CD4-positive, alpha-beta T cell (primary cell): ENCODE measurements around the gene IKZF1. TPM values are rescaled to one million over a fixed set of nuclear protein-coding genes. Genes with fewer than 3 reads are reported as not detected.

Source experiments
- ATAC-seq: fragments of 200-7000 bp; cut with Tn5 transposase; one replicate; pipeline ENCODE4 v1.10.0; 2022; ENCODE audit warnings: mild to moderate bottlenecking; ENCODE audit not compliant: poor library complexity
- CTCF ChIA-PET: fragments of 350-600 bp; sonication (Branson Sonifier 250); formaldehyde crosslinking; loops from one replicate; lab custom pipeline; 2021; ENCODE audit warnings: antibody characterized with exemption, inconsistent platforms; lab: Charles Lee
- POLR2A ChIA-PET: fragments of 350-600 bp; sonication (Branson Sonifier 250); formaldehyde crosslinking; loops from one replicate; lab custom pipeline; 2021; ENCODE audit warnings: antibody characterized with exemption, inconsistent platforms; lab: Charles Lee
- DNase-seq, 14 experiments: peaks; one replicate each; pipeline ENCODE4 v3.0.0-alpha.2; 2013 to 2020; ENCODE audit warnings: mixed read lengths in 2 of 14
- H3K27ac ChIP-seq, 2 donors: one replicate each; pipeline versions ENCODE4 v1.5.1 to v1.7.0; 2013; ENCODE audit warnings: low read length in 2 of 2, low read depth in 1 of 2, mild to moderate bottlenecking in 1 of 2
- H3K27me3 ChIP-seq, 2 experiments: 1 replicate in 1 of 2; 2 replicates in 1 of 2; pipeline versions ENCODE4 v1.6.1 to v1.7.0; 2013; ENCODE audit warnings: low read length in 2 of 2, control low read depth in 1 of 2, mild to moderate bottlenecking in 1 of 2, moderate library complexity in 1 of 2; ENCODE audit not compliant: insufficient read depth in 2 of 2, control insufficient read depth in 1 of 2
- H3K36me3 ChIP-seq: one replicate; pipeline ENCODE4 v1.6.1; 2013; ENCODE audit warnings: low read length, control low read depth; ENCODE audit not compliant: insufficient read depth
- H3K4me1 ChIP-seq: one replicate; pipeline ENCODE4 v1.6.1; 2013; ENCODE audit warnings: low read length, control low read depth; ENCODE audit not compliant: insufficient read depth
- H3K4me3 ChIP-seq: one replicate; pipeline ENCODE4 v1.5.1; 2013; ENCODE audit warnings: mild to moderate bottlenecking, low read length, moderate library complexity
- H3K9me3 ChIP-seq, 2 experiments: 1 replicate in 1 of 2; 2 replicates in 1 of 2; pipeline versions ENCODE4 v1.6.1 to v1.7.0; 2013; ENCODE audit warnings: low read length in 2 of 2, mild to moderate bottlenecking in 2 of 2, control low read depth in 1 of 2, moderate library complexity in 1 of 2; ENCODE audit not compliant: control insufficient read depth in 1 of 2, insufficient read depth in 1 of 2
- H3K27ac Mint-ChIP-seq: one replicate; pipeline ENCODE4 v1.8.0; 2020; ENCODE audit warnings: mixed read lengths
- H3K27me3 Mint-ChIP-seq: one replicate; pipeline ENCODE4 v1.8.0; 2021; ENCODE audit warnings: mixed read lengths
- H3K36me3 Mint-ChIP-seq: one replicate; pipeline ENCODE4 v1.8.0; 2021; ENCODE audit warnings: low read depth, mixed read lengths
- H3K4me1 Mint-ChIP-seq: one replicate; pipeline ENCODE4 v1.8.0; 2021; ENCODE audit warnings: low read depth, mixed read lengths
- H3K4me3 Mint-ChIP-seq: one replicate; pipeline ENCODE4 v1.8.0; 2020; ENCODE audit warnings: mild to moderate bottlenecking, mixed read lengths
- H3K9me3 Mint-ChIP-seq: one replicate; pipeline ENCODE4 v1.8.0; 2020; ENCODE audit warnings: mixed read lengths
- intact Hi-C, 2 experiments: fragments of 100-400 bp; cut with DNase I in 1 of 2; cut with micrococcal nuclease in 1 of 2; formaldehyde crosslinking; loops; one replicate each; pipeline versions ENCODE4 v1.15.1 to v1.9.0; 2023 to 2025; cut with DNase I, micrococcal nuclease
- total RNA-seq, 174 experiments: library from RNA in 2 of 174; stranded (reverse) in 2 of 174; gene quantifications; one replicate each; pipeline ENCODE4 v1.2.3 and lab custom pipeline; 2021 to 2026
- TF ChIP-seq, protein P1 (sequence below): fragments of 200-600 bp; IDR thresholded peaks from one replicate; pipeline ENCODE4 v1.8.0; 2022; ENCODE audit warnings: antibody characterized with exemption, mild to moderate bottlenecking

IKZF1 gene
- total RNA-seq, 2 experiments from 2014 or later: 297 to 300 TPM

- DNase-seq (no peak), ATAC-seq (no peak)
- no peaks in the 10 kb centered on the region for H3K36me3 ChIP-seq
- no peaks in the 10 kb centered on the region for H3K4me1 Mint-ChIP-seq
- TF ChIP-seq, protein P1, sequence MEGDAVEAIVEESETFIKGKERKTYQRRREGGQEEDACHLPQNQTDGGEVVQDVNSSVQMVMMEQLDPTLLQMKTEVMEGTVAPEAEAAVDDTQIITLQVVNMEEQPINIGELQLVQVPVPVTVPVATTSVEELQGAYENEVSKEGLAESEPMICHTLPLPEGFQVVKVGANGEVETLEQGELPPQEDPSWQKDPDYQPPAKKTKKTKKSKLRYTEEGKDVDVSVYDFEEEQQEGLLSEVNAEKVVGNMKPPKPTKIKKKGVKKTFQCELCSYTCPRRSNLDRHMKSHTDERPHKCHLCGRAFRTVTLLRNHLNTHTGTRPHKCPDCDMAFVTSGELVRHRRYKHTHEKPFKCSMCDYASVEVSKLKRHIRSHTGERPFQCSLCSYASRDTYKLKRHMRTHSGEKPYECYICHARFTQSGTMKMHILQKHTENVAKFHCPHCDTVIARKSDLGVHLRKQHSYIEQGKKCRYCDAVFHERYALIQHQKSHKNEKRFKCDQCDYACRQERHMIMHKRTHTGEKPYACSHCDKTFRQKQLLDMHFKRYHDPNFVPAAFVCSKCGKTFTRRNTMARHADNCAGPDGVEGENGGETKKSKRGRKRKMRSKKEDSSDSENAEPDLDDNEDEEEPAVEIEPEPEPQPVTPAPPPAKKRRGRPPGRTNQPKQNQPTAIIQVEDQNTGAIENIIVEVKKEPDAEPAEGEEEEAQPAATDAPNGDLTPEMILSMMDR: no peak
- intact Hi-C loops: no loop called here
- no peaks in the 10 kb centered on the region for H3K9me3 Mint-ChIP-seq
- H3K27me3 ChIP-seq: no peaks in the 10 kb centered on the region
- no peak overlapping the region for H3K27ac ChIP-seq
- no peaks in the 10 kb centered on the region for H3K36me3 Mint-ChIP-seq
- no peak overlapping the region for H3K4me3 ChIP-seq
- H3K4me3 Mint-ChIP-seq: no peak overlapping the region
- ChIA-PET POLR2A (no interaction called here), CTCF (interaction anchor here (1.6 to 2.6 kb wide), 2 partner anchors 11 to 13 kb away, joined by 4 to 9 read pairs; no protein-coding TSS in a partner anchor)
- H3K27me3 Mint-ChIP-seq: no peaks in the 10 kb centered on the region
- no peaks in the 10 kb centered on the region for H3K9me3 ChIP-seq
- H3K4me1 ChIP-seq: no peaks in the 10 kb centered on the region
- H3K27ac Mint-ChIP-seq: no peak overlapping the region
Observed at GRCh38 chr7:50428911-50429310, 124.4 kb downstream of the IKZF1 start.

DNA sequence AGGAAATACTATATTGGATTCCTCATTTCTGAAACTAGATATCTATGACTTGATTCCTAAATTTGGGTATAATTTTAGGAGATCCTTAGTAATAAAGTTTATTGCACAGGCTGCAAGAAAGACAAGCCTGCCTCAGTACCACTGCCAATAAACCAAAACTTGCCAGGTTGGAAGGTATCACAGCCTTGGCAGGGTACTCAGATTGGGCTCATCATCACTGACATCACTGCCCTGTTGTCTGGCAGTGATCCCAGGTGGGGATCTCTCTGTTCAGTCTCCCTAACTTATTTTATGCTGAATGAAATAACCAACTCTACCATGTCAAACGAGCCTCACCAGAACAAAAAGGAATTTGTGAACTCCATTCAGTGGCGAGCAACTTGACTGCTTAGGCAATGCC is 126.8 kb downstream of the IKZF1 start:
- TF ChIP-seq, protein P1: no peak
- H3K36me3 Mint-ChIP-seq: no peaks in the 10 kb centered on the region
- H3K4me1 Mint-ChIP-seq: no peaks in the 10 kb centered on the region
- H3K36me3 ChIP-seq: no peaks in the 10 kb centered on the region
- H3K4me3 Mint-ChIP-seq: no peak overlapping the region
- no peaks in the 10 kb centered on the region for H3K9me3 ChIP-seq
- intact Hi-C loops: no loop called here
- H3K27ac Mint-ChIP-seq: no peak overlapping the region
- DNase-seq (no peak), ATAC-seq (no peak)
- H3K4me1 ChIP-seq: no peaks in the 10 kb centered on the region
- no peaks in the 10 kb centered on the region for H3K9me3 Mint-ChIP-seq
- POLR2A ChIA-PET: no interaction called here
- H3K27me3 ChIP-seq: no peaks in the 10 kb centered on the region
- CTCF ChIA-PET: interaction anchor here (1.4 kb wide), 1 partner anchor 13 kb away, joined by 3 read pairs; no protein-coding TSS in a partner anchor
- no peaks in the 10 kb centered on the region for H3K27me3 Mint-ChIP-seq
- no peak overlapping the region for H3K4me3 ChIP-seq
- H3K27ac ChIP-seq: no peak overlapping the region

DNA sequence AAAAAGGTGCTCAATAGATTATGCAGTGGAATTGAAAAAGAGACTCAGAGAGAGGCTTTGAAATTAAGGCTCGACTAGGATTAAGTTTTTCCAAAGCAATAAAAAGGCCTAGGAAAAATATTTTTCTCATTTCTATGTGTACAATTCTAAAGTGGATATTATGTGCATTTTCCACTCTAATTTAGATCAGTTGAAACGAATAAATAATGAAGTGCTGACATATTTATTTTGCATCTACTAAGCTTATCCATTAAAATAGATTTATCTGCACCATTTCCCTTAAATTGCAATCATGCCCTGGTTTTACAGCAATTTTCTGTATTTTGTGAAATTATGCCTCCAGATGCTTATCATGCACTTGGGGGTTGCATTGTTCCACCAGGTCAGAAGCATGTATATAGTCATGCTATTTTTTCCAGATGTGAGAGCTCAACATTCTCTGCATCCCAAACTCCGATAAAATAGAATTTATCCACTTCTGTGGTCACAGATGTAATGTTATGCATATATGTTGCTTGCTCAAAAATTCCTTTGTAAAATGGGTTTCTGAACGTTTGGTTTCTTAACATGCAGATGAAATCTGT is 127.3 kb downstream of the IKZF1 start:
- ATAC-seq (no peak), DNase-seq (no peak)
- H3K4me3 ChIP-seq: no peak overlapping the region
- TF ChIP-seq, protein P1: no peak
- no peaks in the 10 kb centered on the region for H3K27me3 ChIP-seq
- H3K9me3 Mint-ChIP-seq: no peaks in the 10 kb centered on the region
- POLR2A ChIA-PET: no interaction called here
- H3K27ac Mint-ChIP-seq: no peak overlapping the region
- no peaks in the 10 kb centered on the region for H3K36me3 Mint-ChIP-seq
- H3K36me3 ChIP-seq: no peaks in the 10 kb centered on the region
- no peaks in the 10 kb centered on the region for H3K9me3 ChIP-seq
- no peak overlapping the region for H3K4me3 Mint-ChIP-seq
- no peak overlapping the region for H3K27ac ChIP-seq
- intact Hi-C loops: no loop called here
- H3K27me3 Mint-ChIP-seq: no peaks in the 10 kb centered on the region
- H3K4me1 ChIP-seq: no peaks in the 10 kb centered on the region
- H3K4me1 Mint-ChIP-seq: no peaks in the 10 kb centered on the region
- CTCF ChIA-PET: interaction anchor here (1.4 kb wide), 1 partner anchor 13 kb away, joined by 3 read pairs; no protein-coding TSS in a partner anchor
